Measurements from ENCODE around the gene GNG7.

DNA sequence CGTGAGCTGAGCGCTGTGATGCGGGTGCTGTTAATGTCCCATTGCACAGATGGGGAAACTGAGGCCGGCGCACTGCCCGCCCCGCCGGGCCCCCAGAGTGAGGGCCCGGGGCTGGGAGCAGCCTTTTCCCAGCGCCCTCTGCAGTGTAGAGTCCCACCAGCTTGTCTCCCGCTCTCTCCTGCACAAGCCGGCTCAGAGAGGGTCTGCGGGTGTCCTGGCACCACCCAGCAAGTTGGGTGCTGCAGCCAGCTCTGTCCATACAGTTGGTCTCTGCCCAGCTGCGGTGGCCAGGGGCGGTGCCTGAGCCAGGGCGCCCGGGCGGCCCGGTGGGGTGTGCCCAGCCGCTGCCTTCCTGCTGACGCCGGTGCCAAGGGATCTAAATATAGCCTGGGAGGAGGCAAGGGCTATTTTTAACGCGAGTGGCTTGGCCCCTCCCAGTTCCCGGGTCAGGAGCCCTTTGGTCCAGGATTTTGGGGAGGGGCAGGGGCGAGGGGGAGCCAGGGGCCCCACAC, 207.3 kb downstream of the GNG7 start:
- TF ChIP-seq EZH2 (IDR thresholded peaks at IDR 0.05; ENCODE audit: borderline replicate concordance, control insufficient read depth, low read depth, low read length): no peak
- no peak for TF ChIP-seq ATF2 (IDR thresholded peaks at IDR 0.05; ENCODE audit: low read length)
- TF ChIP-seq MAX (IDR thresholded peaks at IDR 0.05; ENCODE audit: low read depth, low read length): no peak
- no peak for TF ChIP-seq EP300 (IDR thresholded peaks at IDR 0.05; ENCODE audit: borderline replicate concordance in 1 of 2, control insufficient read depth in 1 of 2, low read depth in 2 of 2, low read length in 2 of 2)
- TF ChIP-seq MTA3 (IDR thresholded peaks at IDR 0.05; ENCODE audit: borderline replicate concordance, low read length): no peak
- no peak for TF ChIP-seq BCL11A (IDR thresholded peaks at IDR 0.05; ENCODE audit: low read depth, low read length)
- TF ChIP-seq TAF1 (IDR thresholded peaks at IDR 0.05; ENCODE audit: borderline replicate concordance, low read depth, low read length): no peak
- TF ChIP-seq MXI1 (IDR thresholded peaks at IDR 0.05; ENCODE audit: low read depth, low read length): no peak

Data from GM12878 (cell line).